GM12878 (cell line): ENCODE measurements around the gene BAHD1.

Source experiments
- ATF3 ChIP-seq: IDR thresholded peaks from 2 replicates; pipeline ENCODE4 v1.6.1; 2011; ENCODE audit warnings: low read depth, mild to moderate bottlenecking, low read length, moderate library complexity, borderline replicate concordance; ENCODE audit errors: extremely low read depth
- BCLAF1 ChIP-seq: fragments of 450-650 bp; IDR thresholded peaks from 2 replicates; pipeline ENCODE4 v1.6.1; 2017; ENCODE audit warnings: antibody characterized with exemption, mild to moderate bottlenecking, moderate library complexity
- CTCF ChIP-seq, 3 experiments: IDR thresholded peaks in 2 of 3; conservative IDR thresholded peaks in 1 of 3; 2 replicates each; pipeline ENCODE4 v1.5.1; 2011; ENCODE audit warnings: low read depth in 3 of 3, low read length in 3 of 3, mild to moderate bottlenecking in 3 of 3, control low read depth in 2 of 3, moderate library complexity in 2 of 3, inconsistent platforms in 1 of 3, mixed read lengths in 1 of 3; ENCODE audit not compliant: control insufficient read depth in 2 of 3, insufficient read depth in 1 of 3; ENCODE audit errors: extremely low read depth in 1 of 3
- ESRRA ChIP-seq: IDR thresholded peaks from 2 replicates; pipeline ENCODE4 v1.6.1; 2012; ENCODE audit warnings: mild to moderate bottlenecking, low read length, improper control_type of control experiment
- PBX3 ChIP-seq: IDR thresholded peaks from 2 replicates; pipeline ENCODE4 v1.6.1; 2011; ENCODE audit warnings: mild to moderate bottlenecking, low read depth, low read length, moderate library complexity; ENCODE audit not compliant: insufficient replicate concordance
- POLR2AphosphoS5 ChIP-seq: IDR thresholded peaks from 2 replicates; pipeline ENCODE4 v1.6.1; 2011; ENCODE audit warnings: mild to moderate bottlenecking, low read length, inconsistent platforms
- RFX5 ChIP-seq: IDR thresholded peaks from 2 replicates; pipeline ENCODE4 v1.6.1; 2011; ENCODE audit warnings: low read depth, low read length, improper control_type of control experiment
- SMAD1 ChIP-seq: fragments of 450-650 bp; IDR thresholded peaks from 2 replicates; pipeline ENCODE4 v1.6.1; 2018; ENCODE audit warnings: mild to moderate bottlenecking, low read depth; ENCODE audit not compliant: partially characterized antibody
- SMC3 ChIP-seq: IDR thresholded peaks from 2 replicates; pipeline ENCODE4 v1.6.1; 2011; ENCODE audit warnings: low read length, improper control_type of control experiment, borderline replicate concordance
- TAF1 ChIP-seq: IDR thresholded peaks from 2 replicates; pipeline ENCODE4 v1.6.1; 2011; ENCODE audit warnings: mild to moderate bottlenecking, low read depth, low read length, borderline replicate concordance
- TCF12 ChIP-seq: IDR thresholded peaks from 2 replicates; pipeline ENCODE4 v1.6.1; 2011; ENCODE audit warnings: low read depth, mild to moderate bottlenecking, low read length
- YY1 ChIP-seq: IDR thresholded peaks from 2 replicates; pipeline ENCODE4 v1.6.1; 2011; ENCODE audit warnings: low read depth, mild to moderate bottlenecking, low read length
- ZBTB11 ChIP-seq: fragments of 450-650 bp; formaldehyde crosslinking; IDR thresholded peaks from 2 replicates; pipeline ENCODE4 v1.5.0; 2022; ENCODE audit warnings: mild to moderate bottlenecking, missing genetic modification characterization

- TF ChIP-seq POLR2AphosphoS5 (no peak), SMAD1 (no peak), CTCF (IDR thresholded peaks at IDR 0.05 in 2 of 3, conservative IDR thresholded peaks at IDR 0.05 in 1 of 3; ENCODE audit: control insufficient read depth in 2 of 3, extremely low read depth in 1 of 3, insufficient read depth in 1 of 3, low read depth in 3 of 3, low read length in 3 of 3) (no peak), ATF3 (no peak), SMC3 (no peak), RFX5 (no peak), YY1 (no peak), TCF12 (no peak), ESRRA (no peak), TAF1 (no peak), ZBTB11 (CRISPR knock-in tag) (no peak), BCLAF1 (no peak), PBX3 (no peak)
Observed at GRCh38 chr15:40461958-40462357, 21.2 kb downstream of the BAHD1 start.
